ENCODE measurements around the gene MIDN.

DNA sequence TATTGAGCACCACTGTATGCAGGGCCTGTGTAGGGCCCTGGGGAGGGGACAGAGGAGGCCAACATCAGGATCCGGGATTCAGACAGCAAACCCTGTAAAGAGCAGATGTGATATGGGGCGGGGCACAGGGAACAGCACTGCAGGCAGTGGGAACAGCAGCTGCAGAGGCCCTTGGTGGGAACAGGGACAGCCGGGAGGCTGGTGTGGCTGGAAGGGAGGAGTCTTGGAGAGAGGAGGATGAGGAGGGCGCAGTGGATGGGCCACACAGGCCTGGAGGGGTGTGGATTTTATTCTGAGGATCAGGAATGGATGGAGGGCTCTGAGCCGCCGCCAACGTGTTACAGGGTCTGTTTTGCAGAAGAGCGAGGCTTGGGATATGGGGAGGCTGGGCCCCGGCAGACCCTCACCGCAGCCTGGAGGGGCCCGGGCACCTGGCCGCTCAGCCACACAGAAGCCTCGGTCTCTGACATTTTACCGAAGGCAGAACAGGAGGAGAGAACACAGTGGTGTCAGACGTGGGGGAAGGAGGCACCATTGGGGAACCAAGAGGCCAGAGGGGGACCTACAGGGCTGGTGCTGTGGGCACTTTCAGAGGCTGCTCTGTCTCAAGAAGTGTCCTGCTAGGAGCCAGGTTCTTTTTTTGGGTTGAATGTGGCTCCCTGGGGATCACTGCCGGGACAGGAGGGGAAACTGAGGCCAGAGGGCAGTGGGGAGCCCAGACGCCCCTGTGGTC lies 44.2 kb downstream of the MIDN start:
- no peak for TF ChIP-seq POLR2A (IDR thresholded peaks at IDR 0.05)
- TF ChIP-seq, protein P1, sequence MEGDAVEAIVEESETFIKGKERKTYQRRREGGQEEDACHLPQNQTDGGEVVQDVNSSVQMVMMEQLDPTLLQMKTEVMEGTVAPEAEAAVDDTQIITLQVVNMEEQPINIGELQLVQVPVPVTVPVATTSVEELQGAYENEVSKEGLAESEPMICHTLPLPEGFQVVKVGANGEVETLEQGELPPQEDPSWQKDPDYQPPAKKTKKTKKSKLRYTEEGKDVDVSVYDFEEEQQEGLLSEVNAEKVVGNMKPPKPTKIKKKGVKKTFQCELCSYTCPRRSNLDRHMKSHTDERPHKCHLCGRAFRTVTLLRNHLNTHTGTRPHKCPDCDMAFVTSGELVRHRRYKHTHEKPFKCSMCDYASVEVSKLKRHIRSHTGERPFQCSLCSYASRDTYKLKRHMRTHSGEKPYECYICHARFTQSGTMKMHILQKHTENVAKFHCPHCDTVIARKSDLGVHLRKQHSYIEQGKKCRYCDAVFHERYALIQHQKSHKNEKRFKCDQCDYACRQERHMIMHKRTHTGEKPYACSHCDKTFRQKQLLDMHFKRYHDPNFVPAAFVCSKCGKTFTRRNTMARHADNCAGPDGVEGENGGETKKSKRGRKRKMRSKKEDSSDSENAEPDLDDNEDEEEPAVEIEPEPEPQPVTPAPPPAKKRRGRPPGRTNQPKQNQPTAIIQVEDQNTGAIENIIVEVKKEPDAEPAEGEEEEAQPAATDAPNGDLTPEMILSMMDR (IDR thresholded peaks at IDR 0.05): no peak

All from adrenal gland (tissue), 5 donors.